ENCODE measurements around the gene ARL5B. TPM values are rescaled to one million over a fixed set of nuclear protein-coding genes. Genes with fewer than 3 reads are reported as not detected.
"Not testable (repeated sequence)": the region's sequence is repeated elsewhere in the genome, so short reads cannot be mapped to it uniquely, and the experiment has no call there.

ARL5B gene, protein sequence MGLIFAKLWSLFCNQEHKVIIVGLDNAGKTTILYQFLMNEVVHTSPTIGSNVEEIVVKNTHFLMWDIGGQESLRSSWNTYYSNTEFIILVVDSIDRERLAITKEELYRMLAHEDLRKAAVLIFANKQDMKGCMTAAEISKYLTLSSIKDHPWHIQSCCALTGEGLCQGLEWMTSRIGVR
- polyA plus RNA-seq (2013, experiment 1 of 2; ENCODE audit: insufficient read length), result 11.7 TPM
- polyA plus RNA-seq (2013, experiment 2 of 2; ENCODE audit: insufficient read length), result 14.1 TPM

DNA sequence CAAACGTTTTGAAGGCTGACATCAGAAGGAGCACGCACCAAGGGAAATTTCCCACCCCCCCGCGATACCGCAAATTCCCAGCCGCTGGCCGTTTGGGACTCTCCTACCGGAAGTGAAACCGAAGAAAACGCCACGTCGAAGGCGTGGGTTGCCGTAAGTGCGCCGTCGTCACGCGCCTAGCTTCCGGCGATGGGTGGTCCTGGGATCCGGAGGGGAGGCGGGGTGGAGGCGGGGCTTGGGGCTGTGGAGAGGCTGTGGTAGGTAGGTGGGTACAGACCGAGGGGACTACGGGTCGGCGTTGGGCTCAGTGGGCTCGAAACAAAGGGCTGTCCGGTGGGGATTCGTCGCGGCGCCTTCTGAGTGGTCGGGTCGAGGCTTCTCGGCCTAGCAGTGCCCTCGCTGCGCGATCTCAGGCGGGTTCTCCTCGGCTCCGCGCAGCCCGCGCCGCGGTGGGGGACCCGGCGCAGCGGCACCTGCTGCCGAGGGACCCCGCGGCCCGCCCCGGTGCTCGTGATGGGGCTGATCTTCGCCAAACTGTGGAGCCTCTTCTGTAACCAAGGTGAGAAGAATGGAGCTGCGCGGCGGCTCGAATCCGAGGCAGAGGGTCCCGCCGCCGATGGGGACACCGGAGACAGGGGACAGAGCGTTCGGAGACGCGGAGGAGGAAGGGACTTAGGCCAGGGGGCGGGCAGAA is at the start of gene ARL5B:
ARL5B (plus strand) TSS at position 307 of the 694 bp plus-strand sequence; CDS start at position 514, 207 bp downstream.
- DNase-seq, result peak; percentile 99

DNA sequence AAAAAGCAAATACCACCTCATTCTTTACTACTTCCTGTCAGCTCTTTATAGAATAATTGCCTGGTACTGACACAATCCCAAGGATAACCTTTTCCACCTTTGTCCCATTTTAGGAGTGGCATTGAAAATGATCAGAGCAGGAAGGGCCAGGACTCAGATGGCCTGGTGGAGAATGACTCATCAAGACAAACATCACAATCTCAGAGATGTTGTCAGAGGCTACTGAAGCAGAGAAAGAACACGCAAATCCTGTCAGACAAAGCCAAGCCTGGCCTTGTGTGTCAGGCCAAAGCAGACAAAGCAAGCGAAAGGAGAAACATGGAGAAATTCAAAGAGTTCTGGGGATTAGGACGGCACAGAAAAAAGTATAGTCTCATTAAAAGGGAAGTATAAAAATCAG is 48.7 kb upstream of the ARL5B start:
- peak; percentile 54 for DNase-seq

DNA sequence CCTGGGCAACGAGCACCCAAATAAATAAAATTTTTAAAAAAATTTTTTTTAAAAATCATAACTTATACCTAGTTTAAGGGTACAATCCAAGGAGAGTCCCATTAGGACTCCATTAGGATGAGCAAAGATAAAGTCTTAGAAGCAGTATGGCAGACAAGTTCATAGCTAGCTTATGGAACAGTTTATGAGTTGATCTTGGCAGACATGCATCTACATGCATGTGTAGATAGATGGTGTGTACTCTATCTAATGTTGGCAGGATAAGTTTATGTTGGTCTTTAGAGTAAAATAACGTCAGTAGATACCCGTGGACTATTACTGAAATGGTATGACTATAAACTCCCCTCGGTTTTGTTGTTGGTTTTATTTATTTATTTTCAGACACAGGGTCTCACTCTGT is 48.1 kb upstream of the ARL5B start:
- no peak for DNase-seq

DNA sequence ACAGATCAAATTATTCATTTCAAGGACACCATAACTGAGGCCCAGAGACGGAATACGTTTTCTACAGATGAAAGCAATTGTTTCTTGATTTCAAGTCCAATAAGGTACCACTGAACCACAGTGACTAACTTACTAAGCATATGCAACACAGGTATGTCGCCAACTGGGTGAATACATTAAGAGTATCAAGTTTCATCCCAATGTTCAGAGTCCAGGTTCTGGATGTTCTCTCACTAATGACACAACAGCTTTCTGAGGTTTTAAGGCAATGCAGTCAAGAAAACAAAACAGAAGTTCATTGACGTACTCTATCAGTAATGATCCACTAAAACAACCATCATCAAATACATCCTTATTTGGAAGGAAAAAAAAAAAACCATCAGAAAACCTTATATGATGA is 43.6 kb upstream of the ARL5B start:
- DNase-seq, result no peak

DNA sequence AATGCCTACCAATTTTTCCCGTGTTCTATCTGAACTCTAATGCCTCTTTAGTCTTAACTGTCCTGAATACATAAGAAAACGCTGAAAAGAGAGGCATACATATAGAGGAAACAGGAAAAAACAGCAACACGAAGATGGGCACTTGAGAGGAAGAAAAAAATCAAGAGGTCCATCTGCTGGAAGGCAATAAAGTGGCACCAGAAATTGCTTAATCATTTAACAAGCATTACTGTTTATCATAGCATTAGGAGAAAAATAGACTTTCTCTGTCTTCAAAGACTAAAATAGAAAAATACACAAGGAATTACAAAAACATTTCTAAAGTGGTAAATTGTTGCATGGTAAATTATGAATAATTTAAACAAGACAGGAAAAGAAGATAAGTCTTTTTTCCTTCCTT is 42.9 kb upstream of the ARL5B start:
- no peak for DNase-seq

DNA sequence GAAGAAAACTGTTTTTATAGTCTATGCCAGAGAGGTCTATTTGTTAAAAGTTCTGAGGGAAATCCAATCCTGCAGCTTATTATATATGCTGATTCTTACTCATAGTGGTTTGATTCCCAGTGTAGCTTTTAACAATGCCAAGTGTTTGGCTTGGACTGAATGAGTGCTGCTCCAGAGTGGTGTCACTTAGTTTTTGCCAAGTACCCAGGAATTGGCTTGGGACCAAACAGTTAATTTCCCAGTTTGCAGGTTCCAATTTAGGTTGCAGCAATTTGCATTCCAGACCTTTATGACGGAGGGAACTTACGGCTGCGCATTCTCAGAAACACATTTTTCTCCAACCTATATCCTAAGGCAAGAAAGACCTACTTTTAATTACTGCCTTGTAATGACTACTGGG is 40.2 kb upstream of the ARL5B start:
- no peak for DNase-seq

DNA sequence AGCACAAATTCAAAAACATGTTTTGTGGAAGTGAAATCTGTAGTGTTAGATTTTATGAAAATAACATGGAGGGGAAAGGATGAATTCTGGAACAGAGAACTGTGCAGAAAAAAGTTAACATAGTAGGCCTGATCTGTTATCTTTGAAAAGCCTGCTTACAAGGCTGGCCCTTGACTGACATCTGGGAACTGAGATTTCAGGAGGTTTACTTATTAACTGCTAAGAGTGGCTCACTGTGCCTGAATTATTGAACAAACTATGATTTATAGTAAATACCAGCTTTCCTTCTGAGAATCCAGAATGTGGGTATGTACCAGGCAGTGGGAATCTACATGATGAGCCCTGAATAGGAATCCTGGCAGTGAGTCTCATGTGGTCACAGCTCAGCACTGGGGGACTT is 38.4 kb upstream of the ARL5B start:
- DNase-seq, result no peak

DNA sequence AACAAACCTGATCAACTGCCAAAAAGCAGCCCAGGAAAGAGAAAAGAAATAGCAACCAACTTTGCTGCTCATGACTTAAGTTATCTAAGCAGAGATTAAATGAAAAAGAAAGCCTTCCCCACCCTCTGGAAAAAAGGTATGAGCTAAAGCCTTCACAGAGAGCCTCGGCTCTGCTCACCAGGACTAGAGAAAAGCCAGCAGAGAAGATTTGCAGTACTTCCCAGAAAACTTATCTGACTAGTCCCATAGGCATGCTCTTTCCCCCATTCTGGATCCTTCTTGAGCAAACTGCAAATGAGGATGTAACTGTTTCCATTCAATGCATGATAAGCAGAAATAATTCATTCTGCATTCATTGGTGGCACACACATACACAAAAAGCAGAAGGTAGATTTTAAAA is 35.6 kb upstream of the ARL5B start:
- DNase-seq, result peak; percentile 24

DNA sequence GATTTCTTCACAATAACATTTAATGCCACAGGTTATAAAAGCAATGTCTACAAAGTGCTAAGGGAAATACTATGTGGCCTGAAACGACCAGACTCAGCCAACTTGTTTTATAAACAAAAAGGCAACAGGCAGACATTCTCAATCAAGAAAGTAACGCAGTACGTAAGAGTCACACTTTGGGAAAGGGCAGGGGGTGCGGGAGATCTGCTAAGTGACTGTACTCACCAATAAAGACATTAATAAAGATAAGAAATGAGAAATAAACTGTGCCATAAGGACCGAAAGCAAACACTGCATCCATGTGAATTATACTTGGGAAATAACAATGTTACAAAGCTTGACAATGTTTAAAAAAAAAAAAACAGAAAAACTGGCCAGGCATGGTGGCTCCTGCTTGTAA is 33.3 kb upstream of the ARL5B start:
- no peak for DNase-seq

DNA sequence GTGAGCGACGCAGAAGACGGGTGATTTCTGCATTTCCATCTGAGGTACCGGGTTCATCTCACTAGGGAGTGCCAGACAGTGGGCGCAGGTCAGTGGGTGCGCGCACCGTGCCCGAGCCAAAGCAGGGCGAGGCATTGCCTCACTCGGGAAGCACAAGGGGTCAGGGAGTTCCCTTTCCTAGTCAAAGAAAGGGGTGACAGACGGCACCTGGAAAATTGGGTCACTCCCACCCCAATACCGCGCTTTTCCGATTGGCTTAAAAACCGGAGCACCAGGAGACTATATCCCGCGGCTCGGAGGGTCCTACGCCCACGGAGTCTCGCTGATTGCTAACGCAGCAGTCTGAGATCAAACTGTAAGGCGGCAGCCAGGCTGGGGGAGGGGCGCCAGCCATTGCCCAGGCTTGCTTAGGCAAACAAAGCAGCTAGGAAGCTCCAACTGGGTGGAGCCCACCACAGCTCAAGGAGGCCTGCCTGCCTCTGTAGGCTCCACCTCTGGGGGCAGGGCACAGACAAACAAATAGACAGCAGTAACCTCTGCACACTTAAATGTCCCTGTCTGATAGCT is 31.7 kb upstream of the ARL5B start:
- peak; percentile 70 for DNase-seq

DNA sequence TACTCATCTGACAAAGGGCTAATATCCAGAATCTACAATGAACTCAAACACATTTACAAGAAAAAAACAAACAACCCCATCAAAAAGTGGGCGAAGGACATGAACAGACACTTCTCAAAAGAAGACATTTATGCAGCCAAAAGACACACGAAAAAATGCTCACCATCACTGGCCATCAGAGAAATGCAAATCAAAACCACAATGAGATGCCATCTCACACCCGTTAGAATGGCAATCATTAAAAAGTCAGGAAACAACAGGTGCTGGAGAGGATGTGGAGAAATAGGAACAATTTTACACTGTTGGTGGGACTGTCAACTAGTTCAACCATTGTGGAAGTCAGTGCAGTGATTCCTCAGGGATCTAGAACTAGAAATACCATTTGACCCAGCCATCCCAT is 26.7 kb upstream of the ARL5B start:
- not testable (repeated sequence) for DNase-seq

DNA sequence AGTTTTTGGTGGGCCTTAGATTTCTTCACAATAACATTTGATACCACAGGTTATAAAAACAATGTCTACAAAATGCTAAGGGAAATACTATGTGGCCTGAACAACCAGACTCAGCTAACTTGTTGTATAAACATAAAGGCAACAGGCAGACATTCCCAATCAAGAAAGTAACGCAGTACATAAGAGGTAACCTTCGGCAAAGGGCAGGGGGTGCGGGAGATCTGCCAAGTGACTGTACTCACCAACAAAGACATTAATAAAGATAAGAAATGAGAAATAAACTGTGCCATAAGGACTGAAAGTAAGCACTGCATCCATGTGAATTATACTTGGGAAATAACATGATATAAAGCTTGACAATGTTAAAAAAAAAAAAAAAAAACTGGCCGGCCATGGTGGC is 23.2 kb upstream of the ARL5B start:
- no peak for DNase-seq

DNA sequence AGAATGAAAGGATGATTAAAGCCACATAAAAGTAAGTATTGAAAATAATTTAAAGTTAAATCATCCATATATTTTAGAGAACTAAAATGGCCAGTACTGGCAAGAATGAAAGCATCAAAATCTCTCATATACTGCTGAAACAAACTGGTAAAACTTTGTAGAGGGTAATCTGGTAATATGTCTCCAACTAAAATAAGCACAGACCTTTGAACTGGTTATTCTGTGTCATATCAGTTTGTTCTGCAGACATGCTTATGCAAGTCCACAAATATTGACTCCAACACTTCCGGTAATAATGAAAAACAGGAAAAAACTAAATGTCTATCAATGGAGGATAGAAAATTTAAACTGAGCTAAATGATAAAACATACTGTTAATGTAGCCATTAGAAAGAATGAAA is 21.8 kb upstream of the ARL5B start:
- DNase-seq, result not testable (repeated sequence)

DNA sequence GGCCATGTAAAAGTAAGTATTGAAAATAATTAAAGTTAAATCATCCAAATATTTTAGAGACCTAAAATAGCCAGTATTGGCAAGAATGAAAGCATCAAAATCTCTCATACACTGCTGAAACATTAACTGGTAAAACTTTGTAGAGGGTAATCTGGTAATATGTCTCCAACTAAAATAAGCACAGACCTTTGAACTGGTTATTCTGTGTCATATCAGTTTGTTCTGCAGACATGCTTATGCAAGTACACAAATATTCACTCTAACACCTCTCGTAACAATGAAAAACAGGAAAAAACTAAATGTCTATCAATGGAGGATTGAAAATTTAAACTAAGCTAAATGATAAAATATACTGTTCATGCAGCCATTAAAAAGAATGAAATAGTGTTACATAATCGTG is 19.5 kb upstream of the ARL5B start:
- DNase-seq, result not testable (repeated sequence)

DNA sequence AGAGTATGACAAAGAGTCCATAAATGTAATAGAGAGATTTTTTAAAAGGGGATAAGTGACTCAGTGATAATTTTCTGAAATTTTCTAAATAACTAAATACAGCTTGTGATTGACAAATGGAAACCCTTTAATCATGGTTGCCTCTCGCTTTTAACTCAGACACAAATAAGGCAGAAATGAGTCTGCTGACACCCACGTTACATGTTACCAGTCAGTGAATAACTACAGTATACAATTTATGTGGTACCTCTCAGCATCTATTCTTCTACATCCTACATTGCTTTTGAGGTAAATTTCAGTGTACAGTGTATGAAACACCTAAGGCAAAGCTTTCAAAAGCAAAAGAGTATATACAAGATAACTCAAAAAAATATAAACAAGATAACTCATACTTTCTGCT is 12.1 kb upstream of the ARL5B start:
- DNase-seq, result no peak

DNA sequence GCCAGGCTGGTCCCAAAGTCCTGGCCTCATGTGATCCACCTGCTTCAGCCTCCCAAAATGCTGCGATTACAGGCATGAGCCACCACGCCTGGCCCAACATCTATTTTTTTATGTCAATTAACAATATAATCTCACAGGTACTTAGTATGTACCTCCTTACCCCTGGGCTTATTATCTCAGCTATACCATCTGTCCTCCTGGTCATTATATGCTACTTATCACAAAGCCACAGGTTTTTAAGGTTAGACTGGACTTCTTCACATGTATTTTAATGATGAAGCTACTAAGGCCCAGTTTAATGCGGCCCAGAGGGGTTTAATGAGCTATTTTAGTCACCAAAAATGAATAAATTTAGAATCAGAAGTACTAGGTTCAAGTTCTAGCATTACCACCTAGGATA is 11.3 kb upstream of the ARL5B start:
- DNase-seq, result no peak

DNA sequence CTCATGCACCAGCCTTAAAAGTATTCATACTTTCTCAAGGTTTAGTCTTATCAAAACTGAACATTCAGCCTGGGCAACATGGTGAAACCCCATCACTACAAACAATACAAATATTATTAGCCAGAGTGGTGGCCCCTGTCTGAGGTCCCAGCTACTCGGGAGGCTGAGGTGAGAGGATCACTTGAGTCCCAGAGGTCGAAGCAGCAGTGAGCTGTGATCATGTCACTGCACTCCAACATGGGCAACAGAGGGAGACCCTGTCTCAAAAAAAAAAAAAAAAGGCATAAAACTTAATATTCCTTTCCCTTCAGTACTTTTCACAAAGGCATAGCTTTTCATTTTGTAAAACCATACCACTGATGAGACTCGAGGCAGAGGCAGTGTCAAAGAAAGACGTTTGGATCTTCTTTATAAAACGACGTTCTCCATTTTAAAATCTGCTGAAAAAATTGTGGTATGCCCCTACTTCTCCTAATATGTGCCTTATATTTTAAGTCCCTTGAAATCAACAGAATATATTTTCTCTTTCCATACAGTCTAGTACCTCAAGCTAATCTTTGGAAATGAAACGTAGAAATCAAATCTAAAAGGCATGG is 9.8 kb upstream of the ARL5B start:
- no peak for DNase-seq

DNA sequence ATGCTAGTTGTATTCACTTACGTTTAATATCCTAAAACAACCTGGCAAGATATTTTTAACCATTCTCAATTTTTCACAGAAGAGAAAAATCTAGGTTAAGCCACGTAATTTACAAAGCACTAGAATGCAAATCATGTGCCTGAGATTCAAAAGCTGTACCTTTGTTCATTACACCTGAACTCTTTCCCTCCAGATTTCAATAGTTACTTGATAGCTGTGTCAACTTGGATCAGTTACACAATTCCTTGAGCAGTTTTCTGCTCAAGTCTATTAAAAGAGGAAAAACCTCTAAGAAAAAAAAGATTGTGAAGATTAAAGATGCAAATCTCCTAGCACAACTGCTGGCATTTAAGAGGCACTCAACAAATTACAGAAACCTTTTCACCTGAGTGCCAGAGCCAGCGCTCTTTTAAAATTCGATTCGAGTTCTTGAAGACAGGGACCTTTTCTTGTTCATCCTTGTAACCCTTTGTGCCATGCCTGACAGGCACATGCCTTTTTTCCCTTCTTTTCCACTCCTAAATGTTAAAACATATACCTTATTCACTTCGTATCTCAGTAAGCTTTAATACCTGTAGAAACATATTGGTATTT is 8.7 kb upstream of the ARL5B start:
- DNase-seq, result no peak

DNA sequence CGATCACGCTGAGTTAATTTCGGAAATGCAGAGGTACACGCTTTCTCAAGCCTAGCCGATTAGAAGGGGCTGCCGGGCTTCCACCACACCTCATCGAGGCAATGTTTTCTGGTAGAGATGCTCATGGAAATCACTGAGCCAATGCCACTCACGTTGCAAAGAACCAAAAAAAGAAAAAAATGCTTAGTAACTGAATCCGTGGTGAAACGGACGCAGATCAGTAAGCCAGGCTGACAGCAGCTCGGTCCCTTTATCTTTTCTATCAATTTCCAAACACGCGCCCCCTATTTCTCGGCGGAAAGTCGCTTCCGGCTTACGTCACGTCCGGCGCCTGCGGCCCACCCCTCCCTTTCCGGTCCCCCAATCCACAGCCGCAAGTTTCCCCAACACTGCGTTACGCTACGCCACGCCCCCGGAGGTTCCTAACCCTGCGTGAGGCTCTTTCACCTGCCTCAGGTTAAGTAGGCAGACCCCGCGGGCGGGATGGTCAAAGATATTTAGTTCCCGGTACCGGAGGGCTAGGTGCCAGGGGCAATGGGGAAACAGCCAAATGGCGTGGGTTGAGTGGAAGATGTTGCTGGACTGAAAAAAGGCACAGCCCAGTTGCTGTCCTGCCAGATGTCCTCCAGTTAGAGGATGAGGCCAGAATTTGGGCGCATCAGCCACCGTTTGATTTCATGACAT is 7.8 kb upstream of the ARL5B start, which contains the start of gene NSUN6:
NSUN6 (minus strand) TSS at position 264 of the 684 bp plus-strand sequence. CDS start 384 bp downstream, outside the sequence.
- peak; percentile 84 for DNase-seq

DNA sequence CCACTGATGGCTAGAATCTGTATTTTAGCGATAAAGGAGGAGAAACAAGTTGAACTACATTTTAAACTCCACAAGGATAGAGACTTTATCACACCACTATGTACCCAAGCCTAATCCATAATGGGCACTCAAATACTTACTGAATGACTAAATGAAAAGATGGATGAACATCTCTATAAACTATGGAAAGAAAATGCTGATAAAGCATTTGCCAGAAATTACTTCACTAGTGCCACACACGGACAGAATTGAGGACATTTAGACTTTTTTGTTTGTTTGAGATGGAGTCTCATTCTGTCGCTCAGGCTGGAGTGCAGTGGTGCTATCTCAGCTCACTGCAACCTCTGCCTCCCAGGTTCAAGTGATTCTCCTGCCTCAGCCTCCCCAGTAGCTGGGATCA is 6.1 kb upstream of the ARL5B start:
- DNase-seq, result no peak

DNA sequence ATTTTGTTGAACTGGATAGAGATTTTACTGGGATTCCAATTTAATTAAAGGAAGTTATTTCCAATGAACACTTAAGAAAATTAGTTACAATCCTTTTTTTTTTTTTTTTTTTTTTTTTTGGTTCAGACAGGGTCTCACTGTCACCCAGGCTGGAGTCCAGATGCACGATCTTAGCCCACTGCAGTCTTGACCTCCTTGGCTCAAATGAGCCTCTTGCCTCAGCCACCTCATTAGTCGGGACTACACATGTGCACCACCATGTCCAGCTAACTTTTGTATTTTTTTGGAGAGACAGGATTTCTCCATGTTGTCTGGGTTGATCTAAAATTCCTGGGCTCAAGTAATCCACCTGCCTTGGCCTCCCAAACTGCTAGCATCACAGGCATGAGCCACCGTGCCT is 2.5 kb upstream of the ARL5B start:
- no peak for DNase-seq

DNA sequence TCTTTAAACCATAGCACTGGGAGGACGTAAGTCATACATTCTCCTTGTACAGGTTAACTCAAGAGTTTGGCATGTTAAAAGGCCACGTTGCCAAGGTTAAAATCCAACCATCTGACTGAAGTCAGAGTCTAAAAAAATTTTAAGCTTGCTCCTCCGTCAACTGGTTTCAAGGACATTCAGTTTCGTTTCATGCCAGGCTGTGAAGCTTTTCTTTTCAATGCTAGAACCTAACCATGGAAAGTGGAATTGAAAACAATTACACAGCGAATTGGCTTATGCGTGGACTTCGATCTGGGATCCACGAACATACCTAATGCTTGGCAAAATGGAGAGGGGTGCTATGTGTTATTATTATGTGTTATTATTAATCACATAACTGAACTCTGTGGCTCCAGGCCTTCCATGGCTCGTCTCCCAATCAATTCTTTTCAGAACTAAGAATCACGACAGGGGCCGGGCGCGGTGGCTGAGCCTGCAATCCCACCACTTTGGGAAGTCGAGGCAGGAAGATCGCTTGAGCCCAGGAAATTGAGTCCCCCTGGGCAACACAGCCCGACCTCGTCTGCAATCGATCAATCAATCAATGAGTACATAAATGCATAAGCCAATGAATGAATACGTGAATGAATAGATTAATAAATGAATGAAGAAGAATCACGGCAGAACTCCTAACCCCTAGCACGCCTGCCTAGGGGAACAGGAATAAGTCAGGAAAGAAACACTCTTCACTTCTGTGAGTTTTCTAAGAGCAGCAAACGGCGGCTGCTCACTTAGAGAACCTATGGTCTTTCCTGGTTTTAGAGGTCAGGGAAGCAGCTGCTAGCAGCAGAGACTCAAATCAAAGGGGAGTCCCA is 733 bp upstream of the ARL5B start:
- peak; percentile 29 for DNase-seq

Data from fibroblast of skin of scalp (primary cell).